H9 (cell line): ENCODE data around the gene NPHP1. TPM values are rescaled to one million over a fixed set of nuclear protein-coding genes. Genes with fewer than 3 reads are reported as not detected.

Experiments used
- DNase-seq: peaks from one replicate; pipeline ENCODE4 v3.0.0-alpha.2; 2017
- H2AFZ ChIP-seq: one replicate; pipeline ENCODE4 v1.6.1; 2013; ENCODE audit warnings: mild to moderate bottlenecking, low read length, control low read depth, moderate library complexity
- H2AK5ac ChIP-seq: 2 replicates; pipeline ENCODE4 v1.6.1; 2013; ENCODE audit warnings: low read length, control low read depth, mixed read lengths; ENCODE audit not compliant: insufficient read length
- H2BK120ac ChIP-seq: one replicate; pipeline ENCODE4 v1.6.1; 2013; ENCODE audit warnings: low read depth, mild to moderate bottlenecking, low read length, control low read depth, inconsistent platforms; ENCODE audit not compliant: poor library complexity, severe bottlenecking
- H2BK12ac ChIP-seq: 2 replicates; pipeline ENCODE4 v1.6.1; 2013; ENCODE audit warnings: low read length, control low read depth, mixed read lengths, low read depth; ENCODE audit not compliant: insufficient read length
- H2BK15ac ChIP-seq: 2 replicates; pipeline ENCODE4 v1.6.1; 2013; ENCODE audit warnings: low read depth, low read length, control low read depth
- H2BK20ac ChIP-seq: one replicate; pipeline ENCODE4 v1.6.1; 2013; ENCODE audit warnings: low read depth, mild to moderate bottlenecking, low read length, control low read depth, inconsistent platforms; ENCODE audit not compliant: poor library complexity, severe bottlenecking
- H2BK5ac ChIP-seq: 2 replicates; pipeline ENCODE4 v1.6.1; 2013; ENCODE audit warnings: low read length, control low read depth, mixed read lengths; ENCODE audit not compliant: insufficient read length
- H3K14ac ChIP-seq: 2 replicates; pipeline ENCODE4 v1.6.1; 2013; ENCODE audit warnings: low read length, control low read depth; ENCODE audit not compliant: insufficient read depth
- H3K18ac ChIP-seq: 2 replicates; pipeline ENCODE4 v1.6.1; 2013; ENCODE audit warnings: low read depth, mild to moderate bottlenecking, mixed read lengths, low read length, control low read depth; ENCODE audit not compliant: insufficient read length
- H3K23ac ChIP-seq: 2 replicates; pipeline ENCODE4 v1.6.1; 2013; ENCODE audit warnings: low read length, control low read depth, mixed read lengths, low read depth; ENCODE audit not compliant: insufficient read length
- H3K23me2 ChIP-seq: 2 replicates; pipeline ENCODE4 v1.6.1; 2013; ENCODE audit warnings: low read depth, mild to moderate bottlenecking, mixed read lengths, low read length, control low read depth; ENCODE audit not compliant: insufficient read length, poor library complexity, severe bottlenecking
- H3K27ac ChIP-seq: 2 replicates; pipeline ENCODE4 v1.5.1; 2013; ENCODE audit warnings: low read length, control low read depth, mixed read lengths, low read depth; ENCODE audit not compliant: insufficient read length
- H3K27me3 ChIP-seq: 2 replicates; pipeline ENCODE4 v1.6.1; 2013; ENCODE audit warnings: low read length, control low read depth, inconsistent platforms; ENCODE audit not compliant: insufficient read depth
- H3K4ac ChIP-seq: 2 replicates; pipeline ENCODE4 v1.6.1; 2013; ENCODE audit warnings: low read depth, mild to moderate bottlenecking, control low read depth, inconsistent platforms, low read length, moderate library complexity
- H3K4me1 ChIP-seq: 2 replicates; pipeline ENCODE4 v1.6.1; 2013; ENCODE audit warnings: low read length, control low read depth, inconsistent platforms; ENCODE audit not compliant: insufficient read depth
- H3K4me2 ChIP-seq: 2 replicates; pipeline ENCODE4 v1.6.1; 2013; ENCODE audit warnings: low read length, control low read depth, mixed read lengths; ENCODE audit not compliant: insufficient read length, insufficient read depth
- H3K56ac ChIP-seq: 2 replicates; pipeline ENCODE4 v1.6.1; 2013; ENCODE audit warnings: low read depth, mild to moderate bottlenecking, mixed read lengths, low read length, control low read depth; ENCODE audit not compliant: insufficient read length
- H3K79me1 ChIP-seq: 2 replicates; pipeline ENCODE4 v1.6.1; 2013; ENCODE audit warnings: low read depth, mild to moderate bottlenecking, moderate library complexity, low read length, control low read depth, inconsistent platforms; ENCODE audit not compliant: insufficient read depth, poor library complexity, severe bottlenecking
- H3K79me2 ChIP-seq: 2 replicates; pipeline ENCODE4 v1.6.1; 2013; ENCODE audit warnings: low read length, control low read depth, inconsistent platforms; ENCODE audit not compliant: insufficient read depth
- H3K9ac ChIP-seq: 2 replicates; pipeline ENCODE4 v1.6.1; 2013; ENCODE audit warnings: low read length, control low read depth, mixed read lengths; ENCODE audit not compliant: insufficient read length; ENCODE audit errors: extremely low read depth
- H3K9me3 ChIP-seq: one replicate; pipeline ENCODE4 v1.6.1; 2013; ENCODE audit warnings: low read depth, low read length, inconsistent platforms; ENCODE audit not compliant: control insufficient read depth
- H3T11ph ChIP-seq: one replicate; pipeline ENCODE4 v1.6.1; 2013; ENCODE audit warnings: mild to moderate bottlenecking, low read length, control low read depth, inconsistent platforms
- H4K20me1 ChIP-seq: one replicate; pipeline ENCODE4 v1.6.1; 2013; ENCODE audit not compliant: control insufficient read depth, insufficient read length, insufficient read depth
- H4K5ac ChIP-seq: 2 replicates; pipeline ENCODE4 v1.6.1; 2013; ENCODE audit warnings: low read depth, mild to moderate bottlenecking, mixed read lengths, low read length, control low read depth; ENCODE audit not compliant: insufficient read length
- H4K8ac ChIP-seq: replicated peaks from 2 replicates; pipeline ENCODE4 v1.6.1; 2013; ENCODE audit warnings: low read length, control low read depth, mixed read lengths, low read depth; ENCODE audit not compliant: insufficient read length
- H4K91ac ChIP-seq: 2 replicates; pipeline ENCODE4 v1.6.1; 2013; ENCODE audit warnings: low read depth, mild to moderate bottlenecking, moderate library complexity, mixed read lengths, low read length, control low read depth; ENCODE audit not compliant: insufficient read length
- H3K27ac Mint-ChIP-seq, 3 experiments: 2 replicates in 2 of 3; 3 replicates in 1 of 3; pipeline ENCODE4 v1.8.0; 2020 to 2021; ENCODE audit warnings: mixed read lengths in 3 of 3, mild to moderate bottlenecking in 1 of 3, moderate library complexity in 1 of 3
- H3K27me3 Mint-ChIP-seq: 2 replicates; pipeline ENCODE4 v1.8.0; 2021; ENCODE audit warnings: low read depth, mild to moderate bottlenecking, moderate library complexity, mixed read lengths
- H3K36me3 Mint-ChIP-seq, 3 experiments: 2 replicates in 2 of 3; 3 replicates in 1 of 3; pipeline ENCODE4 v1.8.0; 2020 to 2021; ENCODE audit warnings: low read depth in 3 of 3, mixed read lengths in 3 of 3; ENCODE audit not compliant: insufficient read depth in 1 of 3
- H3K4me1 Mint-ChIP-seq, 2 experiments: 2 replicates each; pipeline ENCODE4 v1.8.0; 2020; ENCODE audit warnings: mixed read lengths in 2 of 2
- H3K4me3 Mint-ChIP-seq, 2 experiments: 2 replicates in 1 of 2; 3 replicates in 1 of 2; pipeline ENCODE4 v1.8.0; 2020 to 2021; ENCODE audit warnings: mild to moderate bottlenecking in 2 of 2, mixed read lengths in 2 of 2, moderate library complexity in 1 of 2
- H3K9me3 Mint-ChIP-seq, 2 experiments: 2 replicates in 1 of 2; 3 replicates in 1 of 2; pipeline ENCODE4 v1.8.0; 2020; ENCODE audit warnings: mild to moderate bottlenecking in 2 of 2, mixed read lengths in 2 of 2, moderate library complexity in 1 of 2
- CTCF ChIP-seq: fragments of 200-600 bp; sonication (generic); conservative IDR thresholded peaks from 3 replicates; pipeline ENCODE4 v1.8.0; 2021; ENCODE audit warnings: antibody characterized with exemption, mild to moderate bottlenecking
- WGBS: extraction: QIAGEN DNeasy Blood & Tissue Kit; methylation state at CpG from one replicate; pipeline ENCODE4 v1.1.7; 2013; ENCODE audit warnings: missing lambda C conversion rate, low lambda C conversion rate, mixed read lengths; ENCODE audit not compliant: insufficient read length; ENCODE audit errors: extremely low coverage; 5-methylcytosine and 5-hydroxymethylcytosine counted together
- total RNA-seq: library from RNA; stranded (reverse); gene quantifications from 2 replicates; pipeline ENCODE4 v1.2.1, GENCODE V29; 2021

NPHP1 gene
- total RNA-seq, 1 experiment from 2014 or later, result 2.1 TPM

DNA sequence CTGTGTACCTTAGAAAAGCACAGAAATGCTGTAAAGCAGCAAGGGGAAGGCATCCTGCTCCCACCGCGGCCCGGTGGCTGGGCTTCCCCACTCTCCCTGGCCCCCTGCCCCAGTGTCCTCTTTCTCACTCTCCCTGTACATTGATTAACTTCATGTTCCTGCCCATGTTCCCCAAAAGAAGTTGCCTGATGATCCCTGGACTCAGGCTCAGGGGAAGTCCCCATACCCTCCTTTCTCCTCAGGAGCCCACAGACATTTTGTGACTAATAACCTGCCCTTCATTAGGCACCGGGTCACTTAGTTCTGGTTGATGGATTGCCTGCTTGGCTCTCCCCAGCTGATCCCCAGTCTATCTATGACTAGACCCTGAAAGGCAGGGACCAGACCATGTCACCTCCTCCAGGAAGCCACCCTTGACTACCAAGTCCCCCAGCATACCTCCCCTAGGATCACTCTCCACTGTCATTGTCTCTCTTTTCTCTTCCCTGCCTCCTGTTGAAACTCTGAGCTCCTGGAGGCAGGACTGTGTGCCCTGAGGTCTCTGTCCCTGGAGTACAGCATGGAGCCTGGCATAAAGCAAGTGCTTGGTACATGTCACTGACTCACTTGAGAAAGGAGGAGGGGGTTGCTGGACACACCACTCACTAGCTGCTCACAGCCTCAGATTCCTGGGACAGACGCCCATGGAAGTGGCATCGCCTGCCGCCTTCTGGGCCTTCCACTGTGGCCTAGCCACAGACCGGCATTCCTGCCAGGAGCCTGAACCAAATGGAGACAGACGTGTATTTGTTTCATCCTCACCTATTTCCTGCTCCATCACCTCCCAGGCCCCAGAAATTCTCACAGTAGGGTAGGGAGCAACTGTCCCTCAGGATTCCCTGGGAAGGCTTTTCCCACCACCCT lies 102.7 kb downstream of the NPHP1 start:
- Histone ChIP-seq H3K4ac (no peak overlapping the region), H3K4me2 (no peak overlapping the region), H3K27me3 (no peaks in the 10 kb centered on the region), H3K79me1 (no peaks in the 10 kb centered on the region), H3K23ac (no peak overlapping the region), H3K27ac (no peak overlapping the region), H4K91ac (no peak overlapping the region), H2BK15ac (no peak overlapping the region), H3K18ac (no peak overlapping the region), H3K23me2 (no peaks in the 10 kb centered on the region), H3K56ac (no peak overlapping the region), H2BK20ac (no peak overlapping the region), H3K79me2 (no peaks in the 10 kb centered on the region), H3K4me1 (no peaks in the 10 kb centered on the region), H3K9ac (no peak overlapping the region), H2BK120ac (no peak overlapping the region), H2AK5ac (no peak overlapping the region), H4K20me1 (no peaks in the 10 kb centered on the region), H2AFZ (no peak overlapping the region), H4K5ac (no peak overlapping the region), H2BK12ac (no peak overlapping the region), H2BK5ac (no peak overlapping the region), H4K8ac (no peak overlapping the region), H3K9me3 (no peaks in the 10 kb centered on the region), H3T11ph (no peak overlapping the region), H3K14ac (no peak overlapping the region)
- peaks cover 0 to 1% (median 0%) of the 10 kb centered on the region in 3 experiments; a peak in 2 of 7 replicates for H3K36me3 Mint-ChIP-seq
- peak overlapping the region in 2 of 3 experiments; percentile 8 to 89; a peak in 2 of 7 replicates for H3K27ac Mint-ChIP-seq
- peaks cover 4 to 9% of the 10 kb centered on the region in 2 experiments; a peak in 3 of 4 replicates for H3K4me1 Mint-ChIP-seq
- no CpG with 5 or more reads among the region's 9 CpGs for WGBS
- TF ChIP-seq CTCF, result no peak
- H3K9me3 Mint-ChIP-seq, result peaks cover 2 to 5% of the 10 kb centered on the region in 2 experiments; a peak in 2 of 5 replicates
- DNase-seq, result no peak
- H3K27me3 Mint-ChIP-seq, result peaks cover 3% of the 10 kb centered on the region
- no peak overlapping the region for H3K4me3 Mint-ChIP-seq
